Measurements from ENCODE around the gene MECP2.

The MECP2 gene

GRCh38 chrX:154132366-154132765 is 34.8 kb upstream of the MECP2 start:
- no peak for TF ChIP-seq SPI1 (IDR thresholded peaks at IDR 0.05; ENCODE audit: low read depth, low read length)
- no peak for TF ChIP-seq POLR2AphosphoS5 (IDR thresholded peaks at IDR 0.05; ENCODE audit: low read depth, low read length)
- TF ChIP-seq PAX5 (IDR thresholded peaks at IDR 0.05; ENCODE audit: insufficient read depth, low read length, severe bottlenecking), result no peak
- TF ChIP-seq POLR2A (IDR thresholded peaks at IDR 0.05; ENCODE audit: low read depth, low read length), result no peak
- TF ChIP-seq POU2F2 (IDR thresholded peaks at IDR 0.05; ENCODE audit: low read depth, low read length), result no peak
- TF ChIP-seq TAF1 (IDR thresholded peaks at IDR 0.05; ENCODE audit: low read depth, low read length), result no peak
- DNase-seq (ENCODE audit: insufficient read length, low spot score), result no peak
- no peak for FAIRE-seq

- DNase-seq (ENCODE audit: insufficient read length, low spot score) (no peak), FAIRE-seq (no peak)
- no peak for TF ChIP-seq POU2F2 (IDR thresholded peaks at IDR 0.05; ENCODE audit: low read depth, low read length)
- no peak for TF ChIP-seq PAX5 (IDR thresholded peaks at IDR 0.05; ENCODE audit: insufficient read depth, low read length, severe bottlenecking)
- TF ChIP-seq SPI1 (IDR thresholded peaks at IDR 0.05; ENCODE audit: low read depth, low read length), result no peak
- TF ChIP-seq POLR2AphosphoS5 (IDR thresholded peaks at IDR 0.05; ENCODE audit: low read depth, low read length), result no peak
- no peak for TF ChIP-seq POLR2A (IDR thresholded peaks at IDR 0.05; ENCODE audit: low read depth, low read length)
- TF ChIP-seq TAF1 (IDR thresholded peaks at IDR 0.05; ENCODE audit: low read depth, low read length), result no peak
These were observed 34.4 kb upstream of the MECP2 start for GRCh38 chrX:154131955-154132354.

- FAIRE-seq, result no peak
These were observed 28.6 kb upstream of the MECP2 start for GRCh38 chrX:154126101-154126500.

GRCh38 chrX:154125391-154126040 is 28.0 kb upstream of the MECP2 start:
- DNase-seq (ENCODE audit: insufficient read length, low spot score) (no peak), FAIRE-seq (no peak)
- no peak for TF ChIP-seq PAX5 (IDR thresholded peaks at IDR 0.05; ENCODE audit: insufficient read depth, low read length, severe bottlenecking)
- TF ChIP-seq POU2F2 (IDR thresholded peaks at IDR 0.05; ENCODE audit: low read depth, low read length), result no peak
- TF ChIP-seq POLR2A (IDR thresholded peaks at IDR 0.05; ENCODE audit: low read depth, low read length), result no peak
- TF ChIP-seq TAF1 (IDR thresholded peaks at IDR 0.05; ENCODE audit: low read depth, low read length), result no peak
- no peak for TF ChIP-seq SPI1 (IDR thresholded peaks at IDR 0.05; ENCODE audit: low read depth, low read length)
- no peak for TF ChIP-seq POLR2AphosphoS5 (IDR thresholded peaks at IDR 0.05; ENCODE audit: low read depth, low read length)

More at GRCh38 chrX:154126101-154126500, 28.6 kb upstream of the MECP2 start:
- no peak for DNase-seq (ENCODE audit: insufficient read length, low spot score)
- TF ChIP-seq TAF1 (IDR thresholded peaks at IDR 0.05; ENCODE audit: low read depth, low read length) (no peak), PAX5 (IDR thresholded peaks at IDR 0.05; ENCODE audit: insufficient read depth, low read length, severe bottlenecking) (no peak), SPI1 (IDR thresholded peaks at IDR 0.05; ENCODE audit: low read depth, low read length) (no peak), POU2F2 (IDR thresholded peaks at IDR 0.05; ENCODE audit: low read depth, low read length) (no peak), POLR2AphosphoS5 (IDR thresholded peaks at IDR 0.05; ENCODE audit: low read depth, low read length) (no peak), POLR2A (IDR thresholded peaks at IDR 0.05; ENCODE audit: low read depth, low read length) (no peak)

- FAIRE-seq (no peak), DNase-seq (ENCODE audit: insufficient read length, low spot score) (no peak)
- TF ChIP-seq POLR2A (IDR thresholded peaks at IDR 0.05; ENCODE audit: low read depth, low read length), result no peak
- TF ChIP-seq POU2F2 (IDR thresholded peaks at IDR 0.05; ENCODE audit: low read depth, low read length), result no peak
- TF ChIP-seq POLR2AphosphoS5 (IDR thresholded peaks at IDR 0.05; ENCODE audit: low read depth, low read length), result no peak
- TF ChIP-seq PAX5 (IDR thresholded peaks at IDR 0.05; ENCODE audit: insufficient read depth, low read length, severe bottlenecking), result no peak
- TF ChIP-seq SPI1 (IDR thresholded peaks at IDR 0.05; ENCODE audit: low read depth, low read length), result no peak
- no peak for TF ChIP-seq TAF1 (IDR thresholded peaks at IDR 0.05; ENCODE audit: low read depth, low read length)
These were observed 26.0 kb upstream of the MECP2 start for GRCh38 chrX:154123241-154124219.

- no peak for DNase-seq (ENCODE audit: insufficient read length, low spot score)
- no peak for TF ChIP-seq SPI1 (IDR thresholded peaks at IDR 0.05; ENCODE audit: low read depth, low read length)
- FAIRE-seq, result no peak
These were observed 24.4 kb upstream of the MECP2 start for GRCh38 chrX:154121961-154122360.

GRCh38 chrX:154121207-154121606 is 23.7 kb upstream of the MECP2 start:
- TF ChIP-seq POLR2A (IDR thresholded peaks at IDR 0.05; ENCODE audit: low read depth, low read length) (no peak), POLR2AphosphoS5 (IDR thresholded peaks at IDR 0.05; ENCODE audit: low read depth, low read length) (no peak), POU2F2 (IDR thresholded peaks at IDR 0.05; ENCODE audit: low read depth, low read length) (no peak), PAX5 (IDR thresholded peaks at IDR 0.05; ENCODE audit: insufficient read depth, low read length, severe bottlenecking) (no peak), SPI1 (IDR thresholded peaks at IDR 0.05; ENCODE audit: low read depth, low read length) (no peak), TAF1 (IDR thresholded peaks at IDR 0.05; ENCODE audit: low read depth, low read length) (no peak)
- DNase-seq (ENCODE audit: insufficient read length, low spot score), result no peak
- FAIRE-seq, result no peak

- no peak for FAIRE-seq
- no peak for DNase-seq (ENCODE audit: insufficient read length, low spot score)
- TF ChIP-seq PAX5 (IDR thresholded peaks at IDR 0.05; ENCODE audit: insufficient read depth, low read length, severe bottlenecking) (no peak), POLR2A (IDR thresholded peaks at IDR 0.05; ENCODE audit: low read depth, low read length) (no peak), SPI1 (IDR thresholded peaks at IDR 0.05; ENCODE audit: low read depth, low read length) (no peak), TAF1 (IDR thresholded peaks at IDR 0.05; ENCODE audit: low read depth, low read length) (no peak), POU2F2 (IDR thresholded peaks at IDR 0.05; ENCODE audit: low read depth, low read length) (no peak), POLR2AphosphoS5 (IDR thresholded peaks at IDR 0.05; ENCODE audit: low read depth, low read length) (no peak)
These were observed 23.1 kb upstream of the MECP2 start for GRCh38 chrX:154120567-154120966.

GRCh38 chrX:154117566-154117965 is 20.0 kb upstream of the MECP2 start:
- TF ChIP-seq TAF1 (IDR thresholded peaks at IDR 0.05; ENCODE audit: low read depth, low read length), result no peak
- TF ChIP-seq POU2F2 (IDR thresholded peaks at IDR 0.05; ENCODE audit: low read depth, low read length), result no peak
- TF ChIP-seq POLR2AphosphoS5 (IDR thresholded peaks at IDR 0.05; ENCODE audit: low read depth, low read length), result no peak
- TF ChIP-seq SPI1 (IDR thresholded peaks at IDR 0.05; ENCODE audit: low read depth, low read length), result no peak
- TF ChIP-seq POLR2A (IDR thresholded peaks at IDR 0.05; ENCODE audit: low read depth, low read length), result no peak
- no peak for TF ChIP-seq PAX5 (IDR thresholded peaks at IDR 0.05; ENCODE audit: insufficient read depth, low read length, severe bottlenecking)
- DNase-seq (ENCODE audit: insufficient read length, low spot score) (no peak), FAIRE-seq (no peak)
